ENCODE measurements around the gene MAP4. TPM values are rescaled to one million over a fixed set of nuclear protein-coding genes. Genes with fewer than 3 reads are reported as not detected.

The MAP4 gene
- total RNA-seq, 1 experiment from 2014 or later: 108 TPM

- Histone ChIP-seq H3K36me3 (ENCODE audit: low read depth, low read length) (peaks cover 18% of the 10 kb centered on the region; the same call in 1 of the 2 replicates), H2AFZ (ENCODE audit: low read length) (no peak overlapping the region), H3K9ac (ENCODE audit: low read length) (no peak overlapping the region), H3K4me2 (ENCODE audit: low read length) (no peak overlapping the region), H3K27ac (ENCODE audit: low read length) (no peak overlapping the region), H3F3A (ENCODE audit: low read length, unreplicated experiment) (no peaks in the 10 kb centered on the region), H4K20me1 (ENCODE audit: low read length) (no peaks in the 10 kb centered on the region), H3K4me3 (ENCODE audit: low read length) (no peak overlapping the region), H3K79me2 (ENCODE audit: low read length) (no peaks in the 10 kb centered on the region), H3K4me1 (ENCODE audit: insufficient read depth, low read length) (no peaks in the 10 kb centered on the region), H3K9me3 (ENCODE audit: low read length) (no peaks in the 10 kb centered on the region), H3K9me2 (replicated peaks; ENCODE audit: low read length) (no peaks in the 10 kb centered on the region), H3K27me3 (ENCODE audit: low read length) (no peaks in the 10 kb centered on the region)
- intact Hi-C loops (cut with micrococcal nuclease): no loop called here
- BruUV-seq (replicated peaks): no TSS peak
- no peak for TF ChIP-seq EZH2 (IDR thresholded peaks at IDR 0.05; ENCODE audit: low read length, unreplicated experiment)
- TF ChIP-seq CTCF (conservative IDR thresholded peaks at IDR 0.05; ENCODE audit: low read depth, low read length): no peak
- TF ChIP-seq EZH2phosphoT487 (IDR thresholded peaks at IDR 0.05; ENCODE audit: borderline replicate concordance, low read length): no peak
- ChIA-PET CTCF (no interaction called here), POLR2A (ENCODE audit: unreplicated experiment) (interaction anchor here (0.7 to 1.0 kb wide), 2 partner anchors 11 to 84 kb away, joined by 3 to 5 read pairs; no protein-coding TSS in a partner anchor)
- ATAC-seq (no peak), DNase-seq (no peak)
Measured at GRCh38 chr3:47899495-47900108, 116.6 kb downstream of the MAP4 start.

- ChIA-PET POLR2A (ENCODE audit: unreplicated experiment) (no interaction called here), CTCF (no interaction called here)
- BruUV-seq (replicated peaks): no TSS peak
- TF ChIP-seq EZH2 (IDR thresholded peaks at IDR 0.05; ENCODE audit: low read length, unreplicated experiment) (no peak), CTCF (conservative IDR thresholded peaks at IDR 0.05; ENCODE audit: low read depth, low read length) (no peak)
- Histone ChIP-seq H3K4me1 (ENCODE audit: insufficient read depth, low read length) (no peaks in the 10 kb centered on the region), H3F3A (ENCODE audit: low read length, unreplicated experiment) (no peaks in the 10 kb centered on the region), H3K27me3 (ENCODE audit: low read length) (no peaks in the 10 kb centered on the region), H3K79me2 (ENCODE audit: low read length) (no peaks in the 10 kb centered on the region), H4K20me1 (ENCODE audit: low read length) (no peaks in the 10 kb centered on the region), H3K4me2 (ENCODE audit: low read length) (no peak overlapping the region), H3K4me3 (ENCODE audit: low read length) (no peak overlapping the region), H3K9ac (ENCODE audit: low read length) (no peak overlapping the region), H3K9me2 (replicated peaks; ENCODE audit: low read length) (no peaks in the 10 kb centered on the region), H3K27ac (ENCODE audit: low read length) (no peak overlapping the region), H3K9me3 (ENCODE audit: low read length) (no peaks in the 10 kb centered on the region), H3K36me3 (ENCODE audit: low read depth, low read length) (peaks cover 13% of the 10 kb centered on the region; the same call in 1 of the 2 replicates), H2AFZ (ENCODE audit: low read length) (no peak overlapping the region)
- ATAC-seq: no peak
- no peak for DNase-seq
- intact Hi-C loops (cut with micrococcal nuclease): no loop called here
Measured at GRCh38 chr3:47897954-47898353, 118.3 kb downstream of the MAP4 start.

- TF ChIP-seq EZH2 (IDR thresholded peaks at IDR 0.05; ENCODE audit: low read length, unreplicated experiment) (no peak), EZH2phosphoT487 (IDR thresholded peaks at IDR 0.05; ENCODE audit: borderline replicate concordance, low read length) (no peak), CTCF (conservative IDR thresholded peaks at IDR 0.05; ENCODE audit: low read depth, low read length) (no peak)
- no peak for ATAC-seq
- intact Hi-C loops (cut with micrococcal nuclease): no loop called here
- Histone ChIP-seq H4K20me1 (ENCODE audit: low read length) (no peaks in the 10 kb centered on the region), H3K79me2 (ENCODE audit: low read length) (no peaks in the 10 kb centered on the region), H2AFZ (ENCODE audit: low read length) (no peak overlapping the region), H3K9me2 (replicated peaks; ENCODE audit: low read length) (no peaks in the 10 kb centered on the region), H3K9me3 (ENCODE audit: low read length) (no peaks in the 10 kb centered on the region), H3K36me3 (ENCODE audit: low read depth, low read length) (peaks cover 20% of the 10 kb centered on the region), H3K27me3 (ENCODE audit: low read length) (no peaks in the 10 kb centered on the region), H3K4me3 (ENCODE audit: low read length) (no peak overlapping the region), H3K27ac (ENCODE audit: low read length) (no peak overlapping the region), H3F3A (ENCODE audit: low read length, unreplicated experiment) (no peaks in the 10 kb centered on the region), H3K9ac (ENCODE audit: low read length) (no peak overlapping the region), H3K4me1 (ENCODE audit: insufficient read depth, low read length) (no peaks in the 10 kb centered on the region), H3K4me2 (ENCODE audit: low read length) (no peak overlapping the region)
- BruUV-seq (replicated peaks): no TSS peak
- no peak for DNase-seq
- ChIA-PET CTCF (no interaction called here), POLR2A (ENCODE audit: unreplicated experiment) (no interaction called here)
Measured at GRCh38 chr3:47896736-47897135, 119.5 kb downstream of the MAP4 start.

Data from PC-3 (cell line).